Stimulated activated CD8-positive, alpha-beta memory T cell treated with anti-CD3 and anti-CD28 coated beads, Interleukin-15, amount 100 ng/mL, for 1 hour (primary cell): ENCODE measurements around the gene MAT2A.

Experiments
- DNase-seq: peaks from one replicate; pipeline ENCODE4 v3.0.0-alpha.2; 2020; ENCODE audit warnings: low read depth

Gene MAT2A

GRCh38 chr2:85538507-85539360 lies at the start of gene MAT2A:
Gene MAT2A (plus strand): TSS chr2:85539168. CDS start chr2:85539288, 120 bp downstream.
- DNase-seq = peak; percentile 71

GRCh38 chr2:85490861-85491755 lies 47.9 kb upstream of the MAT2A start:
- DNase-seq = no peak

GRCh38 chr2:85496436-85496835 lies 42.5 kb upstream of the MAT2A start:
- no peak for DNase-seq

GRCh38 chr2:85497944-85498630 lies 40.9 kb upstream of the MAT2A start:
- no peak for DNase-seq

GRCh38 chr2:85501248-85501647 lies 37.7 kb upstream of the MAT2A start:
- DNase-seq = no peak

- no peak for DNase-seq
Measured at GRCh38 chr2:85502720-85503119, 36.2 kb upstream of the MAT2A start.

- DNase-seq = no peak
Measured at GRCh38 chr2:85503168-85503850, 35.7 kb upstream of the MAT2A start.

- DNase-seq = no peak
Measured at GRCh38 chr2:85503851-85504777, 34.9 kb upstream of the MAT2A start.

GRCh38 chr2:85504778-85505261 lies 34.1 kb upstream of the MAT2A start:
- DNase-seq = no peak

GRCh38 chr2:85505551-85506238 lies 33.3 kb upstream of the MAT2A start:
- DNase-seq = no peak

- no peak for DNase-seq
Measured at GRCh38 chr2:85506768-85507181, 32.2 kb upstream of the MAT2A start.

- DNase-seq = no peak
Measured at GRCh38 chr2:85511008-85511811, 27.8 kb upstream of the MAT2A start.

GRCh38 chr2:85514323-85514722 lies 24.6 kb upstream of the MAT2A start:
- no peak for DNase-seq

GRCh38 chr2:85516653-85517389 lies 22.1 kb upstream of the MAT2A start:
- no peak for DNase-seq

GRCh38 chr2:85522090-85522647 lies 16.8 kb upstream of the MAT2A start:
- no peak for DNase-seq

GRCh38 chr2:85523062-85523902 lies 15.7 kb upstream of the MAT2A start:
- DNase-seq = no peak

- no peak for DNase-seq
Measured at GRCh38 chr2:85523903-85524335, 15.0 kb upstream of the MAT2A start.
